Keratinocyte (primary cell): Measurements from ENCODE around the gene TWF2.

Experiments
- EZH2 ChIP-seq: IDR thresholded peaks from one replicate; pipeline ENCODE4 v1.6.1; 2012; ENCODE audit warnings: inconsistent platforms, mild to moderate bottlenecking, low read length, moderate library complexity
- TF ChIP-seq, protein P1 (sequence below), 3 experiments: IDR thresholded peaks in 1 of 3; conservative IDR thresholded peaks in 1 of 3; optimal IDR thresholded peaks in 1 of 3; 2 replicates in 2 of 3; 3 replicates in 1 of 3; pipeline versions ENCODE3 to v1.5.1; 2011; ENCODE audit warnings: low read length in 3 of 3, mild to moderate bottlenecking in 3 of 3, moderate library complexity in 2 of 3, control low read depth in 1 of 3, inconsistent platforms in 1 of 3; ENCODE audit not compliant: insufficient read depth in 2 of 3; ENCODE audit errors: extremely low read depth in 1 of 3

- TF ChIP-seq, protein P1, sequence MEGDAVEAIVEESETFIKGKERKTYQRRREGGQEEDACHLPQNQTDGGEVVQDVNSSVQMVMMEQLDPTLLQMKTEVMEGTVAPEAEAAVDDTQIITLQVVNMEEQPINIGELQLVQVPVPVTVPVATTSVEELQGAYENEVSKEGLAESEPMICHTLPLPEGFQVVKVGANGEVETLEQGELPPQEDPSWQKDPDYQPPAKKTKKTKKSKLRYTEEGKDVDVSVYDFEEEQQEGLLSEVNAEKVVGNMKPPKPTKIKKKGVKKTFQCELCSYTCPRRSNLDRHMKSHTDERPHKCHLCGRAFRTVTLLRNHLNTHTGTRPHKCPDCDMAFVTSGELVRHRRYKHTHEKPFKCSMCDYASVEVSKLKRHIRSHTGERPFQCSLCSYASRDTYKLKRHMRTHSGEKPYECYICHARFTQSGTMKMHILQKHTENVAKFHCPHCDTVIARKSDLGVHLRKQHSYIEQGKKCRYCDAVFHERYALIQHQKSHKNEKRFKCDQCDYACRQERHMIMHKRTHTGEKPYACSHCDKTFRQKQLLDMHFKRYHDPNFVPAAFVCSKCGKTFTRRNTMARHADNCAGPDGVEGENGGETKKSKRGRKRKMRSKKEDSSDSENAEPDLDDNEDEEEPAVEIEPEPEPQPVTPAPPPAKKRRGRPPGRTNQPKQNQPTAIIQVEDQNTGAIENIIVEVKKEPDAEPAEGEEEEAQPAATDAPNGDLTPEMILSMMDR (optimal IDR thresholded peaks at IDR 0.05 in 1 of 3, IDR thresholded peaks at IDR 0.05 in 1 of 3, conservative IDR thresholded peaks at IDR 0.05 in 1 of 3; ENCODE audit: extremely low read depth in 1 of 3, insufficient read depth in 2 of 3, low read length in 3 of 3) = no peak
- TF ChIP-seq EZH2 = no peak
Measured at GRCh38 chr3:52205727-52206372, 33.1 kb downstream of the TWF2 start.
